ENCODE data around the gene GDF7.

The GDF7 gene

DNA sequence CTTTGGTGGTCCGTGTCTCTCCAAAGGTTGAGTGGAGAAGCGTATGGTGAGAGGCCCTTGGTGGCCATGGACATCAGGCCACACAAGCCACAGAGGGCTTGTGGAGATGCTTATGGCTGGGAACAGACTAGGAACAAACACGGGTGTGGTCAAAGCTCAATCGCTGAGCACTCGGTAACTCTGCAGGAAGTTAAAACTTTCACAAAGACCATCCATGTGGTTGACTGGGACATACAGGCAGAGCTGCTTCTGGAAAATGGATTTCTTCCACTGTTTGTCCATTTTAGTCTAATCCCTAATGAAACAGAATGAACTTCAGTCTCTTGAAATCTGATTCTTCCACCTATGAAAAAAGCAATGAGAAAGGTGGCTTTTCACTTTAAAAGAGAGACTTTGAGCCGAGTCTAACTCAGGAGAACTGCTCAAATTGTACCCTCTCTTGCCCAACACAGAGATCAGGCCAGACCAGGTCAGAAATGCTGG lies 17.7 kb downstream of the GDF7 start:
- TF ChIP-seq CTCF (conservative IDR thresholded peaks at IDR 0.05): no peak
- H3K27ac ChIP-seq: no peak overlapping the region

GRCh38 chr2:20687260-20687832 lies 20.4 kb downstream of the GDF7 start:
- no peak overlapping the region for H3K27ac ChIP-seq
- no peak for TF ChIP-seq CTCF (conservative IDR thresholded peaks at IDR 0.05)

DNA sequence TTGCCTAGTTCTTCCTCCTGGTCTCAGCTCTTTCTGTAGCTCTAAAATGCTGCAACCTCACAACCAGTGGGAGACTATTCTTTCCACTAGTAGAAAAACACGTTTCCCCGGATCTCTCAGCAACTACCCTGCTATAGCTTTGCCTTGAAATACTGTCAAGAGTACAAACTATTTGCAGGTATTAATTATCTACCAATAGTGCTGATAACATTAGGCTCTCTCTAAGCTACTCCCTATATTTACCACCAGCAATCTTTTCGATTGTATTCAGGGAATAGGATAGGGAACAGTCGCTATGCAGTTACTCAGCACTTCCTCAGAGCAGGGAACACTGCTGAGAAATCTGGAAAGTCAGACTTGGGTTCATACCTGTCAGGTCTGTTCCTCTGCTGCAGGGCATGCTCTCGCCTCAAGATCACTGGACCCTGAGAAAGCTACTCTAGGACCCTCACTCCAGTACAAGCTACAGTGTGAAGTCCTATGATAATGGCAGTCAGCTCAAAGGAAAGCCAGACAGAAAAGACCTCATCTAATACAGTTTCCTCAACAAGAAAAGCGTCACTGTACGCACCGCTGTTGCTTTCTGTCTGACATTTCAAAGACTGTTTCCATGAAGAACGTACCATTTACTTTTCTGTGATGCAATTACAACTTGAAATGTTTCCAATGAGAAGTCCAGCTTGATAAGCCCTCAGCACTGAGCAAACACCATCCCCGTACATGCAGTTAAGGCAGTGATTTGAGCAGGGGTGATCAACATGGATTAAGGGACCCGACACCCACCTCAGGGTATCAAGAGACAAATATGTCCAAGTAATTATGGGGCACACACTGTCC lies 22.7 kb downstream of the GDF7 start:
- H3K27ac ChIP-seq: 0 out of 2 replicates have a peak overlapping the region, but pooled peaks have one; percentile 13
- no peak for TF ChIP-seq CTCF (conservative IDR thresholded peaks at IDR 0.05)

DNA sequence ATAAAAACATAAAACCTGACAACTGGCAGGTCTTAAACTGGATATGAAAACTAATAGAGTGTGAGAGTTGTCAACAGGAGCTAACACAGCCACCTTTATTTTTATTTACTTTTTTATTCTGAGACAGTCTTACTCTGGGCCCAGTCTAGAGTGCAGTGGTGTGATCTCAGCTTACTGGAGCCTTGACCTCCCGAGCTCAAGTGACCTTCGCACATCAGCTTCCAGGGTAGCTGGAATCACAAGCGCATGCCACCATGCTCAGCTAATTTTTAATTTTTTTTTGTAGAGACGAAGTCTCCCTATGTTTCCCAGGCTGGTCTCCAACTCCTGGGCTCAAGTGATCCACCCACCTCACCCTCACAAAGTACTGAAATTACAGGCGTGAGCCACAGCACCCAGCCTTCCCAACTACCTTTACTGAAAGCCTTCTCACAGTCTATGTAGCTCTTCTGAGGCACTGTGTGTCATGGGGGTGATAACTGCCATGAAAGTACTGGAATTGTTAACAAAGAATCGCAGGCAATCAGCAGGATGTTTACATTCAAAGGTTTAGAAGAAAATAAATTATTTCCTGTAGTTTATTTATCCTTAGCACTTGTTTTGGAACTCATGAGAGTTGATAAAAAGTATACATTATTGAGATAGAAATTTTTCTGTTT lies 24.3 kb downstream of the GDF7 start:
- no peak overlapping the region for H3K27ac ChIP-seq
- TF ChIP-seq CTCF (conservative IDR thresholded peaks at IDR 0.05): no peak

- TF ChIP-seq CTCF (conservative IDR thresholded peaks at IDR 0.05): no peak
- no peak overlapping the region for H3K27ac ChIP-seq
Observed at GRCh38 chr2:20692081-20692480, 25.1 kb downstream of the GDF7 start.

GRCh38 chr2:20693317-20693716 lies 26.4 kb downstream of the GDF7 start:
- no peak overlapping the region for H3K27ac ChIP-seq
- no peak for TF ChIP-seq CTCF (conservative IDR thresholded peaks at IDR 0.05)

DNA sequence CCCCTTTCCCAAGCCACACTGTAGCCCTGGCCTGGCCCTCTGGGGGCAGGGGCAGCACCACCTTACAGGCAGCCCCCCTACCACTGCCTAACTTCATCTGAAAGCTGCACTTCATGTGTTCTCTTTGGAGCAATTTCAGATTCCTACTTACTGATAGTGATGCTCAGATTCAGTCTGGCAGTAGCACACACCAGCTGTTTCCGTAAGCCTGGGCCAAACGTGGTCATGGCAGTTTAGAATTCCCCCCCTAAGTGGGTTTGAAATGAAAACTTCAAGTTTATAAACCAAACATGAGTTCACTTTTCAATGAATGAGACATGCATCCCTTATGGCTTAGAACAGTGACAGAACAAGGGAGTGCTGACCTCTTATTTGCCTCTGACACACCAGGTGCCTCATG lies 29.4 kb downstream of the GDF7 start:
- H3K27ac ChIP-seq: no peak overlapping the region
- no peak for TF ChIP-seq CTCF (conservative IDR thresholded peaks at IDR 0.05)

Data from VCaP (cell line).